Measurements from ENCODE around the gene CEP131.

The CEP131 gene

GRCh38 chr17:81187120-81187519 is 35.6 kb downstream of the CEP131 start:
- no peak for DNase-seq (ENCODE audit: low read depth, low spot score)

DNA sequence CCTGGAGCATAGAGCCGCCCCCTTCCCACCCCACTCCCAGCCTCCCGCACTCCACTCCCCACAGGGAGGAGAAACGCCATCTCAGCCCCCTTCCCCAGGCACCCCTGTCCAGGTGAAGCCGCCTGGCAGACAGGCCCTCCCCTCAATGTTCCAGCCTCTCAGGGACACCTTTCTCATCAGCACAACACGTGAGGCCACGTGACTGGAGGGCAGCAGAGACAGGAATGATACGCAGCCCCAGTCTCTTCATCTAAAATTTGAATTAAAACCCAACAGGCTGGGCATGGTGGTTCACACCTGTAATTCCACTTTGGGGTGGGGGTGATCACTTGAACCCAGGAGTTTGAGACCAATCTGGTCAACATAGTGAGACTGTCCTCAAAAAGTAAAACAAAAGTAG is 36.6 kb downstream of the CEP131 start:
- DNase-seq (ENCODE audit: low read depth, low spot score) = no peak

DNA sequence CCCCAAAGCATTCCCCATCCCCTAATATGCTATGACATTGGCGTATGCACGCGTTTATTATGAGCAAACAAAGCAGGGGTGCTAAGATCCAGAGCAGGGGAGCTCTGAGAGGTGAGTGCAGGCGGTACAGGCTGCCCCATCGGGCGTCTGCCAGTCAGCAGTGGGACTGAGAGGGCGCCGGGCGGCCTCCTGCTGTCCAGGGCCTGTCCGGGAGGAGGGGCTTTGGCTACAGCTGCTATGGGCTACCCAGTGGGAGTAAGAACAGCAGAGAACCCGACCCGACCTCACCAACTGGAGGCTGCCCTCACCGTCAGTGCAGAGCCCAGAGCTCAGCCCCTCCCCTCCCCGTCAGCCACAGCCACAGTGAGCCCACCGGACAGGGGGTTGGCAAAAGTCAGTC is 38.2 kb downstream of the CEP131 start:
- no peak for DNase-seq (ENCODE audit: low read depth, low spot score)

- DNase-seq (ENCODE audit: low read depth, low spot score) = no peak
Observed at GRCh38 chr17:81183807-81184206, 39.0 kb downstream of the CEP131 start.

- DNase-seq (ENCODE audit: low read depth, low spot score) = no peak
Observed at GRCh38 chr17:81183316-81183715, 39.4 kb downstream of the CEP131 start.

GRCh38 chr17:81182596-81182995 is 40.2 kb downstream of the CEP131 start:
- DNase-seq (ENCODE audit: low read depth, low spot score) = no peak

DNA sequence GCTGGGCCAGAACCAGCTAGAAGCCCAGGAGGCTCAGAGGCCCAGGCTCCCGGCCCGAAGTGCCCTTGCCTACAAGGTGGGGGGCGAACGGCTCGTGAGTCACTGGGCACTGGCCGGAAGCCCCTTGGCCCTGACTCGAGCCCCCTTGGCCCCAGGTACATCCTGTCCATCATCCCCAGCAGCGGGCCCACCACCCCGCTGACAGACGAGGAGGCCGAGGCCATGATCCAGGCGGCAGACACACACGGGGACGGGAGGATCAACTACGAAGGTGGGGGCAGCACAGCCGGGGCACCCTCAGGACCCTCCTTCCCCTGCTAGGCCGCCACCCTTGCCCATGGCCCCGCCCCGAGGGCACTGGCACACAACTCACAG is 41.0 kb downstream of the CEP131 start:
- DNase-seq (ENCODE audit: low read depth, low spot score) = no peak

- no peak for DNase-seq (ENCODE audit: low read depth, low spot score)
Observed at GRCh38 chr17:81180836-81181810, 41.6 kb downstream of the CEP131 start.

DNA sequence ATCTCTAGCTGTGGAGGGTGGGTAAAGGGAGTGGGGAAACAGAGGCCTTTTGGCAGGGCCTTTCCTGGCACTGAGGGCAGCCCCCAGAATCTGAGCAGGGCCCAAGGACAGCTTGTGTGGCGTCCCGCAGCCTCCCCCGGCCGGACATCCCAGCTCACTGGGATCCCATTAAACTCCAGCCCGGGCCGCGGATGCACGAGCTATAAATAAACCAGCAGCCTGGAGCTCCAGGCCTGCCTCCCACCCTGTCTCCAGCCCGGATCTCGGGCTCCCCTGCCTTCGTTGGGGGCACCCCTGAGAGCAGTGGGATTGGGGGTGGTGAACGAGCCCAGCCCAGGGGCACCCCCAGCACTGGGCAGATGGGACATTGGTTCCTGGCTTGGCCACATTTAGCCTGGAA is 42.9 kb downstream of the CEP131 start:
- DNase-seq (ENCODE audit: low read depth, low spot score) = no peak

DNA sequence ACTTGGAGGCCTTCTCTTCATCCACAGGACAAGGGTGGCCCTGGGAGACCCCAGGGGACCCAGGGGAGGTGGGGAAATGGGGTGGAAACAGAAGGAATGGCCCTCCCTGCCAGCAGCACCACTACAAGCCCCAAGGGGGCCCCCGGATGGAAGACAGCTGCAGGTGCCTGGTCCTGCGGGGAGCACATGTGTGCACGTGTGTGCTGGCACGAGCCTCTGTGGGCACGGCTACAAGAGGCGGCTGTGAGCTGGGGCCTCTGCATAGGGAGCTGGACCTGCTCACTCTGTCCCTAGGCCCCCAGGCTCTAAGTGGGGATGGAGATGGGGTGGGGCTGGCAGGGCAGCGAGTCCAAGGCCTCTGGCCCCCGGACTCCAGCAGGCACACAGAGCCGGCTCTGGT is 43.5 kb downstream of the CEP131 start:
- no peak for DNase-seq (ENCODE audit: low read depth, low spot score)

- no peak for DNase-seq (ENCODE audit: low read depth, low spot score)
Observed at GRCh38 chr17:81178136-81179091, 44.4 kb downstream of the CEP131 start.

- DNase-seq (ENCODE audit: low read depth, low spot score) = no peak
Observed at GRCh38 chr17:81176666-81177065, 46.1 kb downstream of the CEP131 start.

GRCh38 chr17:81173762-81174155 is 49.0 kb downstream of the CEP131 start:
- no peak for DNase-seq (ENCODE audit: low read depth, low spot score)

DNA sequence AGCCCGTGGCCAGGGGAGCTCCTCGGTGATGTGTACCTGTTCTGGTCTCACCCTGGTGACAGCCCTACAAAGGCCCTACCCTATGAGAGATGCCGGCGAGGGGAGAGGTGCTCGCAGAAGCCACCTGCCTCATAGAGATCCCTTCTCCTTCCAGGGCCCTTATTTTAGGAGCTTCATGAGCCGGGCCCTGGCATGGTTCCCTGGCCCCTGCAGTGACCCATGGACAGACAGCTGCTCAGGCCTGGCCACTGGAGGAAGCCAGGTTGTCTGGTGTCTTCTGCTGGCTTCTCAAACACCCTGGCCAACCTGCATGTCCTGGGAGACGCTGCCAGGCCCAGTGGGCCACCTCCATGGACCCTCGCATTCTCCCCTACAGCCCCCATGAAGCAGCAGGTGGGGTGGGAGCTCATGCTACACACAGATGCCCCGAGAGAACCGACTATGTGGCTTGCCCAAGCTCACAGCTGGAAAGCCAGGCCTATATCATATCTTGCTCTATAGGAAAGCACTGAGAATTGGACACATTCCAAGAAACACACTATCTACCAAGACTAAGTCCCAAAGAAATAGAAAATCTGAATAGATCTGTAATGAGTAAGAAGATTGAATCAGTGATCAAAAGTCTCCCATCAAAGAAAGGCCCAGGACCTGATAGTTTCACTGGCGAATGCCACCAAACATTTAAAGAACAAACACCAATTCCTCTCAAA is 49.6 kb downstream of the CEP131 start:
- no peak for DNase-seq (ENCODE audit: low read depth, low spot score)

GRCh38 chr17:81171941-81172340 is 50.8 kb downstream of the CEP131 start:
- DNase-seq (ENCODE audit: low read depth, low spot score) = no peak

- DNase-seq (ENCODE audit: low read depth, low spot score) = no peak
Observed at GRCh38 chr17:81170727-81171494, 51.9 kb downstream of the CEP131 start.

- no peak for DNase-seq (ENCODE audit: low read depth, low spot score)
Observed at GRCh38 chr17:81169870-81170309, 52.9 kb downstream of the CEP131 start.

- DNase-seq (ENCODE audit: low read depth, low spot score) = no peak
Observed at GRCh38 chr17:81167638-81168037, 55.1 kb downstream of the CEP131 start.

DNA sequence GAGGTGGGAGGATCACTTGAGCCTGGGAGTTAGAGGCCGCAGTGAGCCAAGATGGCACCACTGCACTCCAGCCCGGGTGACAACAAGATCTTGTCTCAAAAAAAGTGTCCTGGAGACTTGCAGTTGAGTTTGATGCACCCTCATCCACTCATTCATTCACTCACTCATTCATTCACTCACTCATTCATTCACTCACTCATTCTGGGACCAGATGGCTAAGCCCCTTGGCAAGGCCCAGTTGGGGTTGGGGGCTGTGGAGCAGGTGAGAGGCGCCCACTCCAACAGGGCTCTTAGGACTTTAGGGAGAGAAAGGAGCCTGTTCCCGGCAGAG is 55.6 kb downstream of the CEP131 start:
- no peak for DNase-seq (ENCODE audit: low read depth, low spot score)

GRCh38 chr17:81166033-81166492 is 56.7 kb downstream of the CEP131 start, which contains the start of gene AATK:
TSS of gene AATK (minus strand) at chr17:81166221. CDS start at chr17:81165992, 229 bp downstream.
- DNase-seq (ENCODE audit: low read depth, low spot score) = no peak
